Epithelial cell of prostate (primary cell): ENCODE data around the gene SH2D1A.

ENCODE experiments used
- DNase-seq: peaks from one replicate; pipeline ENCODE4 v3.0.0-alpha.2; 2011; ENCODE audit warnings: low read depth, low spot score
- H3K27ac ChIP-seq: fragments of 450-650 bp; 2 replicates; pipeline ENCODE4 v1.5.1; 2017; ENCODE audit warnings: mild to moderate bottlenecking

SH2D1A gene

DNA sequence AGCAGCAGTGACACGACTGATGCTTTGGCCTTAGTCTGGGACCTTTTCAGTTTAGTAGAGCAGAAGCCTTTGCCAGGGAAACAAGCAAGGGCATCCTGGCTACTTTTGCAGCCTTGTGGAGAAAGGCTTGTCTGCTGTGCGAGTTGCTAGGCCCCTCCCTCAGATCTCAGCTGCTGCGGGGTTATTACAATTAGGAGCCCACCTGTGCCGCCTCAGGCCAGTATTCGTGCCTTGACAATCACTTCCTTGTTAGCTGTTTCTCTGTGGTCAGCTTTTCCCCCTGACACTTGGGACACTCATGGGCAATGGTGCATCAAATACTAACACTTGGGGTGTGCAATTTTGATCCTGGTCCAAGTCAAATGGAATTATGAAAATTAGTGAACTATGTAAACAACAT is 67.9 kb downstream of the SH2D1A start:
- no peak overlapping the region for H3K27ac ChIP-seq
- DNase-seq: no peak

DNA sequence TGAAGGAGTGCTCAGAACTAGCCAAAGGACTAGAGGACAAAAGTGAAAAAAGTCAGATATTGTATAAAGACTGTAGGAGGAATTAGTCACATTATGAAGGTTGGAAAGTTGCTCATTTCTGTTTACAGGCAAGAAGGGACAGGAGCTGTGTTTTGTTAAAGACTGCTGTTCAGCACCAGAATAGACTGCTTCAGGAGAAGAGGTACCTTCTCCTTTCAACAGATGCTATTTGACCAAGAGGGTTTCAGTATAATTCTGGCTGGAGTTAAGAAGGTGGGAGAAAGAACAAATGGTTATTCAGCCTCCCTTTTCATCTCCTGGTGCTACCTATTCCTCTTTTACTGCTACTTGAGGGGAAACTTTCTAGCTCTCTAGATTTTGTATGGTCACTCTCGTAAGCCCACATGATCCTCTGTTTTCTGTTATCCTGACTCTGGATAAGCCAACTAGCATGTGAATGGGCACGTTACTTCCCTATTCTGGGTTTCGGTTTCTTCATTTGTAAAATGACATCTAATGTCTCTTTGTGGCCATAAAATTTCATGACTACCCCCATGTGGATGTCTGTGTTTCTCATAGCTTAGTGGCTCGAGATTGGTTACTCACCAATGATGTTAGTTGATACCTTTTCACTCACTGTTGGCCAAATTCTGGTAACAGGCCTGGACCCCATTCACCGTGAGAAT is 68.9 kb downstream of the SH2D1A start:
- no peak for DNase-seq
- no peak overlapping the region for H3K27ac ChIP-seq

DNA sequence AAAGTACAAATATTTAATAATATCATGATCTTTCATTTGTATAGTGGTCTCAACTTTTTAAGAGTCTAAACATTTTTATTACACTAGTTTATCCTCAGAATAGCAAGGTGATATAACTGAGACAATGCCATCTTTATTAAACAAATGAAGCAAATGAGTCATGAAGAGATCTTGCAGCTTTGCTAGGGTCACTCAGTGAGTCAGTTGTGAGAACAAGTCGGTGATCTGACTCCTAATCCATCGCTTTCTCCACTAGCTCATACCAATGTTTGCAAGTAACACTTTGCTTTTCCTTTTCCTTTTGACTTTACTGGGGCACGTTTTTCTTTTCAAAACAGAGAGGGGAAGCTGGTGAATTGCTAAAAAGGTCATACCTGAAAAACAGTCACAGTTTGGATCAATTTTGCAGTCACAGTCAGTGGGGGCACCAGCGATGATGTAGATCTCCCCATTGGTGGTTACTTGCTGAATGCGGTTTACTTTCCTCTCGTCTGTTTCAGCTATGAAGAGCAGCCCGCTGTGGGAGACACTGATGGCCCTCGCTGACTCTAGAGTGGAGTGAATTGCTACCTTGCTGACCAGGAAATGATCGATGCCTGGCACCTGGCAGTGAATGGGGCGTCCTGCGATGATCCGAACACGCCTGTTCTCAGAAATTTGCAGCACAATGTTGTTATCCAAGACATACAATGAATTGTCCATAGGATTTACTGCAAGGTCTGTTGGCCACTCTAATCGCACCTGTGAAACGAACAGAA is 75.7 kb downstream of the SH2D1A start:
- peak; percentile 24 for DNase-seq
- no peak overlapping the region for H3K27ac ChIP-seq
